ENCODE results near the gene TCF3.

- no peak for TF ChIP-seq E2F4 (IDR thresholded peaks at IDR 0.05; ENCODE audit: low read depth, low read length)
- no peak for TF ChIP-seq ZNF24 (IDR thresholded peaks at IDR 0.05)
Measured at GRCh38 chr19:1592755-1593500, 59.5 kb downstream of the TCF3 start, which contains the start of gene MBD3.

All from GM12878 (cell line).